ENCODE measurements around the gene PAOX.

Gene PAOX

GRCh38 chr10:133332936-133333699, 45.9 kb upstream of the PAOX start:
- Histone ChIP-seq H3K27ac (ENCODE audit: extremely low read depth, low read depth, low read length) (no peak overlapping the region), H3K4me1 (ENCODE audit: control insufficient read depth, insufficient read depth, low read length) (peaks cover 5% of the 10 kb centered on the region; the same call in 1 of the 2 replicates), H3K4me3 (ENCODE audit: low read depth, low read length) (no peak overlapping the region), H3K36me3 (ENCODE audit: control insufficient read depth in 2 of 2, insufficient read depth in 1 of 2, low read length in 2 of 2) (no peaks in the 10 kb centered on the region), H3K9me3 (ENCODE audit: control insufficient read depth, insufficient read depth, low read depth, low read length) (no peaks in the 10 kb centered on the region)
- POLR2A ChIA-PET = no interaction called here
- TF ChIP-seq ZBTB1 (tag by site-specific recombination; IDR thresholded peaks at IDR 0.05) (no peak), OVOL3 (tag by site-specific recombination; IDR thresholded peaks at IDR 0.05) (no peak), ZNF629 (tag by site-specific recombination; IDR thresholded peaks at IDR 0.05) (no peak), ZNF645 (tag by site-specific recombination; IDR thresholded peaks at IDR 0.05) (no peak), GLI2 (tag by site-specific recombination; IDR thresholded peaks at IDR 0.05; ENCODE audit: borderline replicate concordance, low read depth) (no peak), ZNF18 (tag by site-specific recombination; IDR thresholded peaks at IDR 0.05) (no peak), ZNF639 (tag by site-specific recombination; IDR thresholded peaks at IDR 0.05) (no peak), BCL6B (tag by site-specific recombination; IDR thresholded peaks at IDR 0.05) (no peak), PRDM10 (tag by site-specific recombination; IDR thresholded peaks at IDR 0.05) (no peak), ZNF521 (tag by site-specific recombination; IDR thresholded peaks at IDR 0.05) (no peak), ZNF280C (tag by site-specific recombination; IDR thresholded peaks at IDR 0.05) (no peak), ZNF610 (tag by site-specific recombination; IDR thresholded peaks at IDR 0.05; ENCODE audit: borderline replicate concordance) (no peak)
- CTCF ChIA-PET = no interaction called here

All from HEK293 (cell line).